GM19324 (cell line): ENCODE measurements around the gene LRRC46.

ENCODE experiments used
- ATAC-seq: cut with Tn5 transposase; IDR thresholded peaks from one replicate; pipeline ENCODE4 v1.9.1; 2021; ENCODE audit warnings: mild to moderate bottlenecking, moderate library complexity; ENCODE audit not compliant: unreplicated experiment, low FRiP score

Gene LRRC46

GRCh38 chr17:47873200-47874090, 42.0 kb downstream of the LRRC46 start:
- no peak for ATAC-seq

DNA sequence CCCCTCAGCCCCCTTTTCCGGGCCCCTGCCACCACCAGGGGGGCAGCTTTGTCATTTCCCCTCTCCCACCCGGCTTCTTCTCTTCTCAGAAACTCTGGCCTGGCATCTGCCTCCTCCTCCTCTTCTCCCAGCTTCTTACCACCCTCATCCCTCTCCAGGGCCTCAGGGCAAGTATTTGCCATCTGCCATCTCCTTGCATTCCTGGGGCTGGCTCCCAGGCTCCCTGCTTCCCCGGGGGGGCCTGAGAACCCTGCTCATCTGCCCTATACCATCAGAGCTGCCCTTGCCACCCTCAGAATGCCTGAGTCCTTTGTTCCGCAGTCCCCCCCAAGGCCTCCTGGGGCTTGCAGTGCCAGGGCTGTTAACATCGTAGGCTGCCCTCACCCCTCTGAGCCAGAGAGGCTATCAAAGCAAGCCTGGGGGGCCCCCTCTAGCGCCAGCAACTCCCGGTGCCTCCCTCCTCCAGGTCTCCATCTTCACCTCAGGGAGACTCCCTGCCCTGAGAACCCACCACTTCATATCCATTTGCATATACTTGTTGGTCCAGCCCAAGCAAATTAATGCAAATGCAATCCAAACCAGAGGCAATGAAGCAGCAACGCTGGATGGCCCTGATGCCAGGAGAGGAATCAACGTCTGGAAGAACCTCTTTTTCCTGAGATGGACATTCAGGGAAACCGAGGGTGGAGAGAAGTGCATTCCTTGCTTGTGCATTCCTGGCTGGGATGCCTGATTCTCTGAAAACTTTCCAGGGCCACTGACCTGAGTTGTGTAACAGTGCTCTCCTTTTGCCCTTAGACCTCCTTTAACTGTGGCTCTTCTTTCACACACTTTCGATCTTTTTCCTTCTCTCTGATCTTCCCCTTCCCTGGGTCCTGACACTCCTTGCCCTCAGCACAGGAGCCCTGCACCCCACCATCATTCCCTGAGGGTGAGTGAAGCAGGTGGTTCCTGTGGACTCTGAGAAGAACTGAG, 43.8 kb downstream of the LRRC46 start:
- no peak for ATAC-seq

DNA sequence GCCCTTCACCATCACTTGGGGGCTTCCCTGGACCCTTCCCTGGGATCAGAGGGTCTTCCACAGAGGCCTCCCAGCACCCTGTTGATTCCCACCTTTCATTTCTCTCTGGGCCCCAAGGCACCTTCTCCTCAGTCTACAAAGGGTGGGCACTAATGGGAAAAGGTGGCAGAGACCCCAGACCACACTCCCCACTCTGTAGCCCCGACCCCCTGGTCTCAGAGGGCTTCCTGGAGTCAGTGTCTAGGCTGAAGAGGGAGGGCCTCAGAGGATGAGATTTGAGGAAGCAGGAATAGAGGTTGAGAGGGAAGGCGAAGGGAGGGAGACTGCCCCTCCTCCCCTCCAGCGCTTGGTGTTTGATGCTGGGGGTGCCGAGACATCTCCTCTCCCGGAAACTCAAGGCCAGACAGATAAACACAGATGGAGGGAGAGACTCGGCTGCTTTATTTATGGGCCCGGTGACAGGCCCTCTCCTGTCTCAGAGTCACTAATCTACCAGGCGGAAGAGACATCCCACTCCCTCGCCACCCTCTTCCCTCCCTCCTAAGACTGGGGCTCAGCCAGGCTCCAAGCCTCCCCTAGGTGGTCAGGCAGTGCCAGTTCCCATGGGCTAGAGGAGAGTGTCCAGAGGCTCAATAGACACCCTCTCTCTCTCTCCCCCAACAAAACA, 46.0 kb downstream of the LRRC46 start:
- no peak for ATAC-seq

DNA sequence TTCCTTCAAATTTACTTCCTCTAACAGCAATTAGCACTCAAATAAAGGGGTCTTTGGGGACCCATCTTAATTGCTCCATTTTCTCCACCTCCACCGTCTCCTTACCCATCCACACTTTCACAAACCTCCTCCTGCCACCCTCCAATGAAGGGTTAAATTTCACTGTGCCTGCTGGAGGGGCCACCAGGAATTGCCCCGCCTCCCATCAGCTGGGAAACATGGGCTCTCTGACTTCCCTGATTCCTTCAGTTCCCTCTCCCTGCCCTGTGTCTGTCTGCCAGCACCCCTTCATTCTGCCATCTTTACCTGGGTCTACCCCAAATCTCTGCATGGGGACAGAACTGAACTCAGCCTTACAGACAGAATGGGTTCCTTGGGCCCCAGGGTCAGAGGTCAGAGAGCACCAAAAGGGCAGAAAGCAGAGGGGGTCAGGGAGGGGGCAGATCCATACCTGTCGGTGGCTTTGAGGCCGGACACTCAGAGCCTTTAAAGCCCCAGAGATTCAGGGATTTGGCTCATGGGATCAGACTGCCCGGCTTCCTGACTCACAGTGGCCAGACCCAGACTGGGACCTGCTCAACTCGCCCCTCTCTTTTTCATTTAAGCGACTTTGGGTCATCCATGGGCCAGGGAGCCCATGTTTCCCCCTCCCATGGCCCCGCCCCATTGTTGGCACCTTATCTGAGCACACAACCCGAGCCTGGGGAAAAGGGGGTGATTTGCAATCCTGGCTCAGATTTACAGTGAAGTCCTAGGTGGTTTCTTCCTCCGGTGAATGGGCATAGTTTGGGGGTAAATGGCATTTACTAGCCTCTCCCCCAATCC, 46.9 kb downstream of the LRRC46 start:
- no peak for ATAC-seq

DNA sequence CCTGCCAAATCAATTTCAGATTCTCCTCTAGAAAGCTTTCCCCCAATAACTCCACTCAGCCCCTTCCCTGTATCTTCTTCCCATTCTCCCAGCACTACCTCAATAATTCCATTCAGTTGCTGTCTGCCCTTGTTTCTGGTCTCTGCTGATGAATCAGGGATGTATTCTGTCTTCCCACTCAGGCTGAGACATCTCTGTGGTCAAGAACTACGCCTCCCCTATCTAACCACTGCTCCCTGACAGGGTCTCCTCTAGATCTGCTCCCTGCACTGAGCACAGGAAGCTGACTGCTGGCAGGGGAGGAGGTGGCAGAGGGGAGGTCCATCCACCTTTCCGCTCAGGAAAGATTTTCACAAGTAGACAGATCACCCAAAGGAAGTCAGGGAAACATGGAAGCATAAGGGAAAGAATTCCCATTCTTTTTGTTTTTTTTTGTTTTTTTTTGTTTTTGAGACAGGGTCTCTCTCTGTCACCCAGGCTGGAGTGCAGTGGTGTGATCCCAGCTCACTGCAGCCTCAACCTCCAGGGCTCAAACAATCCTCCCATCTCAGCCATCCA, 47.6 kb downstream of the LRRC46 start:
- no peak for ATAC-seq

DNA sequence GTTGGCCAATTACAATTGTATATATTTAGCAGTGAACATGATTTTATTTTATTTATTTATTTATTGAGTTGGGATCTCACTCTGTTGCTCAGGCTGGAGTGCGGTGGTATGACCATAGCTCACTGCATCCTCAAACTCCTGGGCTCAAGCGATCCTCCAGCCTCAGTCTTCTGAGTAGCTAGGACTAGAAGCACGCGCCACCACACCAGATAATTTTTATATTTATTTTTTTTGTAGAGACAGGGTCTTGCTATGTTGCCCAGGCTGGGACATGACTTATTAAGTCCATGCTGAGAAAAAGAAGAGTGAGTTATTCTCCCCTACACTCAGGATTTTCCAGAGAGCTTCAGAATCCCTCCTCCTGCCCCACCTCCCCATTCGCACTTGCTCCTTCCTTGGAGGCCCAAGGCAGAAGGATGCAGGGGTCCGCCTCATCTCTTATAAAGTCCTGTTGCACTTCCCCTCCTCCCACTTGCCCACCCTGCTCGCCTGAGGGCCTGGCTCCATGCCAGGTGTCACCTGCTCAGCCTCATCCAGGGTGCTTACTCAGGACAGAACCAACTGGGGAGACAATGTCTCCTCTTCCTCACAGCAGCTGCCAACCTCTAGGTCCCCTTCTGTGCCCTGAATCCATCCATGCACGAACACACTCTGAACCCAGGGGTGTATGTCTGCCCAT, 48.4 kb downstream of the LRRC46 start:
- no peak for ATAC-seq

GRCh38 chr17:47882247-47882646, 50.8 kb downstream of the LRRC46 start:
- ATAC-seq: no peak

GRCh38 chr17:47882695-47883588, 51.5 kb downstream of the LRRC46 start:
- no peak for ATAC-seq

DNA sequence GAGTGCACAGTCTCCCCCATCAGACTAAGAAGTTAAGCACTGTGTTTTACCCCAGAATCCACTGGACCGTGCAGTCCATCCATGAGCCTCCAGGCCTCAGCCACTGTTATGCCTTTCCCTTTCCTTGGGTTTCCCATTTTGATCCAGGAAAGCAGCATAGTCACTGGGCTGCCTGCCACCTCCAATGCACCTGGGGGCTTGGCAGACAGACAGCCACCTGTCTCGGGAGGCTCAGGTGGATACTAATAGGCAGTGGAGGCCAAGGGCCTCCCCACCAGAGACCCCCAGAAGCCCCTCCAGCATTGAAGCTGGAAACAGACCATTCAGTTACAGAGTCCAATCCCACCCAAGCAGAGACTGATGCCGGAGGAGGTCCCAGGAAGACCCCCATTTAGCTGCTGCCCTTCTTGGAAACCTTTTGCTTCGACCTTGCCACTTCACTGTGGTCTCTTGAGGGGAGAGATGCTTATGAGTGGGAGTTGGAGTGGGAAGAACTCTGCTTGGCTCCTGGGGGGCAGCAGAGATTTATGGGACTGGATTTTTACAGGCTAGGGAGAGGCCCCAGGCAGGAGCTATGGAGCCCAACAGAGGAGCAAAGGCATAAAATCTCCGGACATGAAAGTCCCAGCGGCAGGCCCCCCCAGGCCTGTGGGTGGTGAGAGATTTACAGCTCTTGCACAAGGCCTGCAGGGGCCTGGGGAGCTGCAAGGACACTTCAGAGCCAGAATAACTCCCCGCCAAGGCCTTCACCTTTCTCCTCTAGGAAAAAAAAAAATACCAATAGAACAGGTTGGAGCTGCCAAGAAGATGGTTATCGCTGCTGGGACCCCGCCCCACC, 52.3 kb downstream of the LRRC46 start:
- ATAC-seq: no peak

GRCh38 chr17:47884427-47884740, 52.9 kb downstream of the LRRC46 start:
- no peak for ATAC-seq

GRCh38 chr17:47884905-47885730, 53.6 kb downstream of the LRRC46 start:
- no peak for ATAC-seq
